SHP77 treated with DMSO at 0.1 percent for 48 hours (cell line): ENCODE measurements around the gene ATP2B1.

Experiments used
- DNase-seq: peaks from one replicate; lab custom pipeline; 2025; lab: John Stamatoyannopoulos, UW

Gene ATP2B1

GRCh38 chr12:89539426-89540223, 169.0 kb downstream of the ATP2B1 start:
- no peak for DNase-seq

- no peak for DNase-seq
These were observed 169.7 kb downstream of the ATP2B1 start for GRCh38 chr12:89538897-89539296.
